H9 (cell line): ENCODE data around the gene FLVCR1. TPM values are rescaled to one million over a fixed set of nuclear protein-coding genes. Genes with fewer than 3 reads are reported as not detected.

ENCODE experiments used
- DNase-seq: peaks from one replicate; pipeline ENCODE4 v3.0.0-alpha.2; 2017
- H2AFZ ChIP-seq: one replicate; pipeline ENCODE4 v1.6.1; 2013; ENCODE audit warnings: mild to moderate bottlenecking, low read length, control low read depth, moderate library complexity
- H2AK5ac ChIP-seq: 2 replicates; pipeline ENCODE4 v1.6.1; 2013; ENCODE audit warnings: low read length, control low read depth, mixed read lengths; ENCODE audit not compliant: insufficient read length
- H2BK120ac ChIP-seq: one replicate; pipeline ENCODE4 v1.6.1; 2013; ENCODE audit warnings: low read depth, mild to moderate bottlenecking, low read length, control low read depth, inconsistent platforms; ENCODE audit not compliant: poor library complexity, severe bottlenecking
- H2BK12ac ChIP-seq: 2 replicates; pipeline ENCODE4 v1.6.1; 2013; ENCODE audit warnings: low read length, control low read depth, mixed read lengths, low read depth; ENCODE audit not compliant: insufficient read length
- H2BK15ac ChIP-seq: 2 replicates; pipeline ENCODE4 v1.6.1; 2013; ENCODE audit warnings: low read depth, low read length, control low read depth
- H2BK20ac ChIP-seq: one replicate; pipeline ENCODE4 v1.6.1; 2013; ENCODE audit warnings: low read depth, mild to moderate bottlenecking, low read length, control low read depth, inconsistent platforms; ENCODE audit not compliant: poor library complexity, severe bottlenecking
- H2BK5ac ChIP-seq: 2 replicates; pipeline ENCODE4 v1.6.1; 2013; ENCODE audit warnings: low read length, control low read depth, mixed read lengths; ENCODE audit not compliant: insufficient read length
- H3K14ac ChIP-seq: 2 replicates; pipeline ENCODE4 v1.6.1; 2013; ENCODE audit warnings: low read length, control low read depth; ENCODE audit not compliant: insufficient read depth
- H3K18ac ChIP-seq: 2 replicates; pipeline ENCODE4 v1.6.1; 2013; ENCODE audit warnings: low read depth, mild to moderate bottlenecking, mixed read lengths, low read length, control low read depth; ENCODE audit not compliant: insufficient read length
- H3K23ac ChIP-seq: 2 replicates; pipeline ENCODE4 v1.6.1; 2013; ENCODE audit warnings: low read length, control low read depth, mixed read lengths, low read depth; ENCODE audit not compliant: insufficient read length
- H3K23me2 ChIP-seq: 2 replicates; pipeline ENCODE4 v1.6.1; 2013; ENCODE audit warnings: low read depth, mild to moderate bottlenecking, mixed read lengths, low read length, control low read depth; ENCODE audit not compliant: insufficient read length, poor library complexity, severe bottlenecking
- H3K27ac ChIP-seq: 2 replicates; pipeline ENCODE4 v1.5.1; 2013; ENCODE audit warnings: low read length, control low read depth, mixed read lengths, low read depth; ENCODE audit not compliant: insufficient read length
- H3K27me3 ChIP-seq: 2 replicates; pipeline ENCODE4 v1.6.1; 2013; ENCODE audit warnings: low read length, control low read depth, inconsistent platforms; ENCODE audit not compliant: insufficient read depth
- H3K4ac ChIP-seq: 2 replicates; pipeline ENCODE4 v1.6.1; 2013; ENCODE audit warnings: low read depth, mild to moderate bottlenecking, control low read depth, inconsistent platforms, low read length, moderate library complexity
- H3K4me1 ChIP-seq: 2 replicates; pipeline ENCODE4 v1.6.1; 2013; ENCODE audit warnings: low read length, control low read depth, inconsistent platforms; ENCODE audit not compliant: insufficient read depth
- H3K4me2 ChIP-seq: 2 replicates; pipeline ENCODE4 v1.6.1; 2013; ENCODE audit warnings: low read length, control low read depth, mixed read lengths; ENCODE audit not compliant: insufficient read length, insufficient read depth
- H3K56ac ChIP-seq: 2 replicates; pipeline ENCODE4 v1.6.1; 2013; ENCODE audit warnings: low read depth, mild to moderate bottlenecking, mixed read lengths, low read length, control low read depth; ENCODE audit not compliant: insufficient read length
- H3K79me1 ChIP-seq: 2 replicates; pipeline ENCODE4 v1.6.1; 2013; ENCODE audit warnings: low read depth, mild to moderate bottlenecking, moderate library complexity, low read length, control low read depth, inconsistent platforms; ENCODE audit not compliant: insufficient read depth, poor library complexity, severe bottlenecking
- H3K79me2 ChIP-seq: 2 replicates; pipeline ENCODE4 v1.6.1; 2013; ENCODE audit warnings: low read length, control low read depth, inconsistent platforms; ENCODE audit not compliant: insufficient read depth
- H3K9ac ChIP-seq: 2 replicates; pipeline ENCODE4 v1.6.1; 2013; ENCODE audit warnings: low read length, control low read depth, mixed read lengths; ENCODE audit not compliant: insufficient read length; ENCODE audit errors: extremely low read depth
- H3K9me3 ChIP-seq: one replicate; pipeline ENCODE4 v1.6.1; 2013; ENCODE audit warnings: low read depth, low read length, inconsistent platforms; ENCODE audit not compliant: control insufficient read depth
- H3T11ph ChIP-seq: one replicate; pipeline ENCODE4 v1.6.1; 2013; ENCODE audit warnings: mild to moderate bottlenecking, low read length, control low read depth, inconsistent platforms
- H4K20me1 ChIP-seq: one replicate; pipeline ENCODE4 v1.6.1; 2013; ENCODE audit not compliant: control insufficient read depth, insufficient read length, insufficient read depth
- H4K5ac ChIP-seq: 2 replicates; pipeline ENCODE4 v1.6.1; 2013; ENCODE audit warnings: low read depth, mild to moderate bottlenecking, mixed read lengths, low read length, control low read depth; ENCODE audit not compliant: insufficient read length
- H4K8ac ChIP-seq: replicated peaks from 2 replicates; pipeline ENCODE4 v1.6.1; 2013; ENCODE audit warnings: low read length, control low read depth, mixed read lengths, low read depth; ENCODE audit not compliant: insufficient read length
- H4K91ac ChIP-seq: 2 replicates; pipeline ENCODE4 v1.6.1; 2013; ENCODE audit warnings: low read depth, mild to moderate bottlenecking, moderate library complexity, mixed read lengths, low read length, control low read depth; ENCODE audit not compliant: insufficient read length
- H3K27ac Mint-ChIP-seq, 3 experiments: 2 replicates in 2 of 3; 3 replicates in 1 of 3; pipeline ENCODE4 v1.8.0; 2020 to 2021; ENCODE audit warnings: mixed read lengths in 3 of 3, mild to moderate bottlenecking in 1 of 3, moderate library complexity in 1 of 3
- H3K27me3 Mint-ChIP-seq: 2 replicates; pipeline ENCODE4 v1.8.0; 2021; ENCODE audit warnings: low read depth, mild to moderate bottlenecking, moderate library complexity, mixed read lengths
- H3K36me3 Mint-ChIP-seq, 3 experiments: 2 replicates in 2 of 3; 3 replicates in 1 of 3; pipeline ENCODE4 v1.8.0; 2020 to 2021; ENCODE audit warnings: low read depth in 3 of 3, mixed read lengths in 3 of 3; ENCODE audit not compliant: insufficient read depth in 1 of 3
- H3K4me1 Mint-ChIP-seq, 2 experiments: 2 replicates each; pipeline ENCODE4 v1.8.0; 2020; ENCODE audit warnings: mixed read lengths in 2 of 2
- H3K4me3 Mint-ChIP-seq, 2 experiments: 2 replicates in 1 of 2; 3 replicates in 1 of 2; pipeline ENCODE4 v1.8.0; 2020 to 2021; ENCODE audit warnings: mild to moderate bottlenecking in 2 of 2, mixed read lengths in 2 of 2, moderate library complexity in 1 of 2
- H3K9me3 Mint-ChIP-seq, 2 experiments: 2 replicates in 1 of 2; 3 replicates in 1 of 2; pipeline ENCODE4 v1.8.0; 2020; ENCODE audit warnings: mild to moderate bottlenecking in 2 of 2, mixed read lengths in 2 of 2, moderate library complexity in 1 of 2
- CTCF ChIP-seq: fragments of 200-600 bp; sonication (generic); conservative IDR thresholded peaks from 3 replicates; pipeline ENCODE4 v1.8.0; 2021; ENCODE audit warnings: antibody characterized with exemption, mild to moderate bottlenecking
- WGBS: extraction: QIAGEN DNeasy Blood & Tissue Kit; methylation state at CpG from one replicate; pipeline ENCODE4 v1.1.7; 2013; ENCODE audit warnings: missing lambda C conversion rate, low lambda C conversion rate, mixed read lengths; ENCODE audit not compliant: insufficient read length; ENCODE audit errors: extremely low coverage; 5-methylcytosine and 5-hydroxymethylcytosine counted together
- total RNA-seq: library from RNA; stranded (reverse); gene quantifications from 2 replicates; pipeline ENCODE4 v1.2.1, GENCODE V29; 2021

The FLVCR1 gene
- total RNA-seq, 1 experiment from 2014 or later: 55.2 TPM

- Histone ChIP-seq H3K27me3 (no peaks in the 10 kb centered on the region), H2BK5ac (no peak overlapping the region), H3K9ac (no peak overlapping the region), H4K91ac (no peak overlapping the region), H3K4me2 (no peak overlapping the region), H4K5ac (no peak overlapping the region), H3K23me2 (no peaks in the 10 kb centered on the region), H2BK120ac (no peak overlapping the region), H2AFZ (no peak overlapping the region), H3K4ac (no peak overlapping the region), H2BK12ac (no peak overlapping the region), H3K79me1 (peaks cover 3% of the 10 kb centered on the region), H3K27ac (no peak overlapping the region), H2BK15ac (no peak overlapping the region), H3T11ph (no peak overlapping the region), H3K4me1 (peaks cover 1% of the 10 kb centered on the region; the same call in 1 of the 2 replicates), H3K9me3 (no peaks in the 10 kb centered on the region), H2AK5ac (no peak overlapping the region), H3K23ac (no peak overlapping the region), H2BK20ac (no peak overlapping the region), H3K79me2 (peaks cover 18% of the 10 kb centered on the region; the same call in 1 of the 2 replicates), H3K56ac (no peak overlapping the region), H3K18ac (no peak overlapping the region), H3K14ac (no peak overlapping the region), H4K8ac (no peak overlapping the region), H4K20me1 (no peaks in the 10 kb centered on the region)
- no CpG with 5 or more reads among the region's 1 CpG for WGBS
- H3K4me3 Mint-ChIP-seq: no peak overlapping the region
- no peaks in the 10 kb centered on the region for H3K9me3 Mint-ChIP-seq
- no peak for TF ChIP-seq CTCF
- DNase-seq: no peak
- peaks cover 14% of the 10 kb centered on the region in 2 experiments for H3K4me1 Mint-ChIP-seq
- no peaks in the 10 kb centered on the region for H3K27me3 Mint-ChIP-seq
- peaks cover 52 to 66% (median 59%) of the 10 kb centered on the region in 3 experiments; a peak in 6 of 7 replicates for H3K36me3 Mint-ChIP-seq
- H3K27ac Mint-ChIP-seq: no peak overlapping the region
Observed at GRCh38 chr1:212867192-212867591, 9.1 kb downstream of the FLVCR1 start.
